Left renal pelvis (tissue), 4 donors: ENCODE measurements around the gene ADAMTS12. TPM values are rescaled to one million over a fixed set of nuclear protein-coding genes. Genes with fewer than 3 reads are reported as not detected.
A peak's percentile ranks its signal among the peaks of the same experiment; 100 is the strongest.
"Not testable (repeated sequence)": the region's sequence is repeated elsewhere in the genome, so short reads cannot be mapped to it uniquely, and the experiment has no call there.

Experiments used
- DNase-seq, 4 donors: peaks; one replicate each; pipeline ENCODE4 v3.0.0-alpha.2; 2013; ENCODE audit warnings: low read depth in 4 of 4, low spot score in 3 of 4
- polyA plus RNA-seq, 4 donors: library from polyadenylated mRNA; unstranded; fragments of 120-200 nt; gene quantifications; one replicate each; pipeline ENCODE4 v1.2.1, GENCODE V29; 2013; ENCODE audit not compliant: insufficient read length in 4 of 4

ADAMTS12 gene
- 10 to 100 TPM; 12.6 to 35.7 (median 16.5) TPM for polyA plus RNA-seq

GRCh38 chr5:33891788-33892619 lies at the start of gene ADAMTS12:
TSS of gene ADAMTS12 (minus strand) at chr5:33891990. CDS start at chr5:33891856, 134 bp downstream.
- DNase-seq: peak in 1 of 4 donors; percentile 33

DNA sequence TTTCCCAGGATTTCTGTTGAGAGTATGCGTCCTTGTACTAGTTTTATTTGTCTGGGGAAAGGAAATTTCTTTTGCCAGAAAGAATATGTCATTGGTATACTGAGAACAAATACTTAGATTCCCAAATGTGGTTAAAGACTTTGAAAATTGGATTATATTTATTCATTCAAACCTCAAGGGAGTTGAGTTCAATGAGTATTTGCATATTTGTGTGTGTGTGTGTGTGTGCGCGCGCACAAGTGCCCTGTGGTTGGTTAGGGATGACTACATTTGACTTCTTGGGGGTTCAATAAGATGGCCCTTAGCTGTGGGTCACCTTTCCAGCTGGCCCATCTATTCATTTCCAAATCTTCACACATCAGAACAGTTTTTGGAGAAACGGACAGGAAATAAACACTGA lies 49.3 kb upstream of the ADAMTS12 start:
- DNase-seq: no peak

DNA sequence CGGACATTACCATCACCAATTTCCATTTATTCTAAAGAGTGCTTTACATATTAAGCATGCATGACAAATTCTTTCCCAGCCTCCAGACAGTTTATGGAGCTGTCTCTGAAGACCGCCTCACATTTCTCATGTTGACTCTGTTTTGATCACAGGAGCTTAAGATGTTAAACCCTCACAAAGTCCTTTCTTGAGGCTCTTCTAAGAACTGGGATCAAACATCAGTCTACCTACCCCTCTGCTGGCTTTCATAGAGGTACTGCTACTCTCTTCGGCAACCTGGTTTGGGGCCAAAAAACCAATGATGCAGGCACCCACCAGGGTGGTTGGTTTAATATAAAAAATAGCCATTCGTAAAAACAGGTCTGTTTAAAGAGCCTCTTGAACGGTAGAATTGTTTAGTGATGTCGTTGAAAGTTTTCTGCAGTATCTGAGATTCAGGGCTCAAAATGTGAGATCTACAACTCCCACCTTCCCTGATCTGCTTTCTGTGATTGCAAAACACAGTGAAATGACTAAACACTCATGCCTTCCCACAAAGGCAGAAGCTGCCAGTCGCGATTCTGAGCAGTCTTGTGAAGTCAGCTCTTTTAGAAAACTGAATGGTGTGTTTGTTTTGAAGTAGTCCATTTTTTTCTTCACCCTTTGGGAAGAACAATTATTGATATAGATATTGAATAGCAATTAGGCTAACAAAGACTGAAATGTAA lies 47.9 kb upstream of the ADAMTS12 start:
- no peak for DNase-seq

DNA sequence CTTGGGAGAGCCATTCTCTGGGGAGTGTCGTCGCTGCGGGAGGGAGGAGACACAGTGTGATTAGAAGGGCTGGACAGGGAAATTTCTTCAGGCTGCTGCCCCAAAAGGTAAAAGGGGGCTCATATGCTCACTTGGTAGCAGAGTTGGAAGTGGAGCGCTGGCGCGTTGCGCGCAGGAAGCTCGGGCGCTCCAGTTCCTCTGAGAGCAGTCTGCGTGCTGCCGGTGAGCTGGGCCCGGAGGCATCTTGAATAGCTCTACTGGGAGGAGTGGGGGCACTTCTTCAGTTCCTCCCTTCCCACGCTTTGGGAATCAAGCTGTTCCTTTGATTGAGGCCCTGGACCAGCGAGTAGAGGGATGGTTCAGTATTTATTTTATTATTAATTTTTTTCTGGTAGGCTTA lies 47.1 kb upstream of the ADAMTS12 start:
- DNase-seq: no peak

- no peak for DNase-seq
These were observed 46.7 kb upstream of the ADAMTS12 start for GRCh38 chr5:33938507-33938796.

DNA sequence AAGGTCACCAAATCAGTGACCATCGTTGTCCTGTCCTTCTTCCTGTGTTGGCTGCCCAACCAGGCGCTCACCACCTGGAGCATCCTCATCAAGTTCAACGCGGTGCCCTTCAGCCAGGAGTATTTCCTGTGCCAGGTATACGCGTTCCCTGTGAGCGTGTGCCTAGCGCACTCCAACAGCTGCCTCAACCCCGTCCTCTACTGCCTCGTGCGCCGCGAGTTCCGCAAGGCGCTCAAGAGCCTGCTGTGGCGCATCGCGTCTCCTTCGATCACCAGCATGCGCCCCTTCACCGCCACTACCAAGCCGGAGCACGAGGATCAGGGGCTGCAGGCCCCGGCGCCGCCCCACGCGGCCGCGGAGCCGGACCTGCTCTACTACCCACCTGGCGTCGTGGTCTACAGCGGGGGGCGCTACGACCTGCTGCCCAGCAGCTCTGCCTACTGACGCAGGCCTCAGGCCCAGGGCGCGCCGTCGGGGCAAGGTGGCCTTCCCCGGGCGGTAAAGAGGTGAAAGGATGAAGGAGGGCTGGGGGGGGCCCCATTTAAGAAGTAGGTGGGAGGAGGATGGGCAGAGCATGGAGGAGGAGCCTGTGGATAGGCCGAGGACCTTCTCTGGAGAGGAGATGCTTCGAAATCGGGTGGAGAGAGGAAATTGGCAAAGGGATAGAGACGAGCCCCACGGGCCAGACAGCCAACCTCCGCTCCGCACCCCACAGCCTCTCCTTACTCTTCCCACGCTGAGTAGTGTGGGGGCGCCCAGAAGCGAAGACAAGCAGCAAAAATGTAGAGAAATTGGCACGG lies 46.1 kb upstream of the ADAMTS12 start:
- no peak for DNase-seq

DNA sequence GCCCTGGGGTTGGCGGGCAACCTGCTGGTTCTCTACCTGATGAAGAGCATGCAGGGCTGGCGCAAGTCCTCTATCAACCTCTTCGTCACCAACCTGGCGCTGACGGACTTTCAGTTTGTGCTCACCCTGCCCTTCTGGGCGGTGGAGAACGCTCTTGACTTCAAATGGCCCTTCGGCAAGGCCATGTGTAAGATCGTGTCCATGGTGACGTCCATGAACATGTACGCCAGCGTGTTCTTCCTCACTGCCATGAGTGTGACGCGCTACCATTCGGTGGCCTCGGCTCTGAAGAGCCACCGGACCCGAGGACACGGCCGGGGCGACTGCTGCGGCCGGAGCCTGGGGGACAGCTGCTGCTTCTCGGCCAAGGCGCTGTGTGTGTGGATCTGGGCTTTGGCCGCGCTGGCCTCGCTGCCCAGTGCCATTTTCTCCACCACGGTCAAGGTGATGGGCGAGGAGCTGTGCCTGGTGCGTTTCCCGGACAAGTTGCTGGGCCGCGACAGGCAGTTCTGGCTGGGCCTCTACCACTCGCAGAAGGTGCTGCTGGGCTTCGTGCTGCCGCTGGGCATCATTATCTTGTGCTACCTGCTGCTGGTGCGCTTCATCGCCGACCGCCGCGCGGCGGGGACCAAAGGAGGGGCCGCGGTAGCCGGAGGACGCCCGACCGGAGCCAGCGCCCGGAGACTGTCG lies 45.4 kb upstream of the ADAMTS12 start:
- no peak for DNase-seq

DNA sequence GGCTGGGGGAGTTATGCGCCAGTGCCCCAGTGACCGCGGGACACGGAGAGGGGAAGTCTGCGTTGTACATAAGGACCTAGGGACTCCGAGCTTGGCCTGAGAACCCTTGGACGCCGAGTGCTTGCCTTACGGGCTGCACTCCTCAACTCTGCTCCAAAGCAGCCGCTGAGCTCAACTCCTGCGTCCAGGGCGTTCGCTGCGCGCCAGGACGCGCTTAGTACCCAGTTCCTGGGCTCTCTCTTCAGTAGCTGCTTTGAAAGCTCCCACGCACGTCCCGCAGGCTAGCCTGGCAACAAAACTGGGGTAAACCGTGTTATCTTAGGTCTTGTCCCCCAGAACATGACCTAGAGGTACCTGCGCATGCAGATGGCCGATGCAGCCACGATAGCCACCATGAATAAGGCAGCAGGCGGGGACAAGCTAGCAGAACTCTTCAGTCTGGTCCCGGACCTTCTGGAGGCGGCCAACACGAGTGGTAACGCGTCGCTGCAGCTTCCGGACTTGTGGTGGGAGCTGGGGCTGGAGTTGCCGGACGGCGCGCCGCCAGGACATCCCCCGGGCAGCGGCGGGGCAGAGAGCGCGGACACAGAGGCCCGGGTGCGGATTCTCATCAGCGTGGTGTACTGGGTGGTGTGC lies 44.7 kb upstream of the ADAMTS12 start, which contains the start of gene RXFP3:
Gene RXFP3, plus strand, starts transcription at position 6 of the 636 bp plus-strand sequence. Its CDS starts 355 bp downstream, at position 361.
- DNase-seq: peak in 1 of 4 donors; percentile 16

GRCh38 chr5:33936004-33936380 lies 44.2 kb upstream of the ADAMTS12 start:
- peak; percentile 35 to 63 (median 57) for DNase-seq

DNA sequence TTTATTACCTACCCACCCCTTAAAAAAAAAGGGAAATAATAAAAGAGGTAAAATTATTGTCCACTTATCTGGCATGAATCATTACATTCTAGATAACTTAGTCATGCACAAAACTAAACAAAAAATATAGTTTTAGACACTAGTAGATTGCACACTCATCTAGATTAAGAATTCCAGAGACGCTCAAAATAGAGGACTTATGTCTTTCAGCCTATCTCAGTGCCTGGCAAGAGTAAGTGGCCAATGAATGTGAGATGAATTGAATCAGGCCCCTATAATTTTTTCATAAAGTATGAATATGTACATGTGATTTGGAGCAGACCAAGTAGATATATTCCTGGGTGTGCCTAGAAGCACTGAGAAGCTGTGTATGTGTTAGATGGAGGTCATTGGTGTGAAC lies 42.4 kb upstream of the ADAMTS12 start:
- DNase-seq: no peak

DNA sequence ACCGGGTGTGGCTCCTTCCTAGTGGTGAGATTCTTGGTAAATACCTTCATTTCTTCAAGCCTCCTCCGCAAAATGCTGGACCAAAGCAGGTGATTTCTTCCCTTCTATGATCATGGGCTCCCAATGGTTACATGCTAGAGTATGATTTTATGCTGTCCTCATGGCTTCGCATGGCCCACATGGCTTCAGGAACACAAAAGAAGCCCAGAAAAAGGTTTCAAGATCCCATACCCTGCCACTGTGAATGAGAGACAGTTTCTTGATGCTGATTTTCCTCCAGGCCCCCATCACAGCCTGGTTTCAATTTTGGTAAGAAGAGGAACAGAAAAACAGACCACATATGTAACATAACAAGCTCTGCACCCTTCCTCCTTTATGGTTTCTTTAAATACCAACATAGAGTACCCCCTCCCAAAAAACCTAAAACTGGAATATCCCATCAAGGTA lies 42.0 kb upstream of the ADAMTS12 start:
- DNase-seq: no peak

DNA sequence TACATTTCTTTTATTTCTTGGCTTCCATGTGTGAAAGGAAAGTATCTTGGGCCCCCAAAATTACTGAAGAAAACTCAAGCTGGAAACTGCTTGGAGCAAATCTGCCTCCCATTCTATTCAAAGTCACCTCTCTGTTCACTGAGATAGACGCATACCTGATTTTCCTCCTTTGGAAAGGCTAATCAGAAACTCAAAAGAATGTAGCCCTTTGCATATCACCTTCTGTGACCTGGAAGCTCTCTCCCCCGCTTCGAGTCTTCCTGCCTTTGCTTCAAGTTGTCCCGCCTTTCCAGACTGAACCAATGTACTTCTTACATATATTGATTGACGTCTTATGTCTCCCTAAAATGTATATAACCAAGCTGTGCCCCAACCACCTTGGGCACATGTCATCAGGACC lies 39.3 kb upstream of the ADAMTS12 start:
- no peak for DNase-seq

GRCh38 chr5:33929925-33930690 lies 38.3 kb upstream of the ADAMTS12 start:
- DNase-seq: no peak

- no peak for DNase-seq
These were observed 36.5 kb upstream of the ADAMTS12 start for GRCh38 chr5:33928283-33928682.

DNA sequence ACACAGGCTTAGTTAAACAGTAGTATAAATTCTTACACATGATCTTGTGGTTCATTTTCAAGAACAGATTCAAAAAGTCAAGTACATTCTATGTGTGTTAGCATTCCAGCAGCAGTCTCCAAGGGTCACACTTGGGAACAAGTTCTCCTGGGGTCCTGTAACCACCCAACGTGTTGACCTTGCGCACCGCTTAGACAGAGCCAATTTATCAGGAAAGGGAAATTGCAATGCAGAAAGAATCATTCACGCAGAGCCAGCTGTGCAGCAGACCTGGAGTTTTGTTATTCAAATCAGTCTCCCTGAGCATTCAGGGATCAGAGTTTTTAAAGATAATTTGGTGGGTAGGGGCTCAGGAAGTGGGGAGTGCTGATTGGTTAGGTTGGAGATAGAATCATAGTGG lies 35.9 kb upstream of the ADAMTS12 start:
- no peak for DNase-seq

- DNase-seq: no peak
These were observed 33.5 kb upstream of the ADAMTS12 start for GRCh38 chr5:33925278-33925677.

DNA sequence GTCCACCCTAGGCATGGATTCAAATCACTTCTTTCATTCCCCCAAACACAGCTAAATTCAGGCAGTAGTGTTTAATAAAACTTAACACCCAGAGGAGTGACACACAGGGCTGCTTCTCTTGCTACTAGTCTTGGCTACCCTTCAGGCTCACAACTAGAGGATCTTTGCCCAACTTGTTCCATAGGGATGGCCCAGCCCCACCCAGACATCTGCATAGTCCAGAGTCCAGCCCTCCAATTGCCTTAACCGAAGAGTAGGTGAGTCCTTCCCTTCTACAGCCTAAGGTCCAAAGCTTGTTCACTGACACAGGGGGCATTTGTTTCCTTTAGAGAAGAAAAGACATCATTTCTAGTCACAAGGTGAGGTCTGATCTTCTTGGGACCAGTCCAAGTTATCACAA lies 29.2 kb upstream of the ADAMTS12 start:
- DNase-seq: no peak

DNA sequence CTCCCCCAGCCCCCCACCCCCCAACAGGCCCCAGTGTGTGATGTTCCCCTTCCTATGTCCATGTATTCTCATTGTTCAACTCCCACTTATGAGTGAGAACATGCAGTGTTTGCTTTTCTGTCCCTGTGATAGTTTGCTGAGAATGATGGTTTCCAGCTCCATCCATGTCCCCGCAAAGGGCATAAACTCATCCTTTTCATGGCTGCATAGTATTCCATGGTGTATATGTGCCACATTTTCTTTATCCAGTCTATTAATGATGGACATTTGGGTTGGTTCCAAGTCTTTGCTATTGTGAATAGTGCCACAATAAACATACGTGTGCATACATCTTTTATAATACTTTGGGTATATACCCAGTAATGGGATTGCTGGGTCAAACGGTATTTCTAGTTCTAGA lies 23.1 kb upstream of the ADAMTS12 start:
- DNase-seq: not testable (repeated sequence)

- DNase-seq: not testable (repeated sequence)
These were observed 14.5 kb upstream of the ADAMTS12 start for GRCh38 chr5:33906248-33906647.
